Measurements from ENCODE around the gene PSAT1.

Gene PSAT1

GRCh38 chr9:78320030-78320693 is 23.2 kb downstream of the PSAT1 start:
- DNase-seq = no peak

DNA sequence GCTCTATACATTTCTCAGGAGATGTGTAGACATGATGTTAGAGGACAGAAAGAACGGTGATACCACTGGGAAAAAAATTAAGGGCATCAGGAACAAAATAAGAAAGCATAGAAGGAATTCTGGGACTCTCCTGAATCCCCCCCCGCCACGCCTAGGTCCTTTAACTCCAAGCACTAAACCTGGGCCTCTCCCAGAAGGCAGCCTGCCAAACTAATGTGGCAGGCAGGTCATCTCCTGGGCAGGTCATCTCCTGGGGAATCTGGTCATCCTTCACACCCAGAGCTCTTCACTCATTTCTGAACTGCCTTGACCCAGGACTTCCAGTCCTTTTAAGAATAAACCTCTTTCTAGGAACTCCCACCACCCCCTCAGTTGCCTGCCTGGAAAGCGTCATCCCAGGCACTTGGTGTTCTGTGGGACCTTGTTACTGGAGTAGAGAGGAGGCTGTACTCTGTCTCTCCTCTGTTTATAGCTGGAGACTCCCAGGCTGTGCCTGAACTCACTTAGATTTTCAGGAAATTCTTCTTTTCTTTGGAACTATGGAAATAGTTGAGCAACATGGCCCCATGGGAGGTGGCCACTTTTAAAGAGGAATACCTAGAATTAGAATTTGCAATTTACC is 24.1 kb downstream of the PSAT1 start:
- DNase-seq = no peak

- DNase-seq = no peak
These were observed 24.6 kb downstream of the PSAT1 start for GRCh38 chr9:78321505-78321904.

- DNase-seq = no peak
These were observed 27.2 kb downstream of the PSAT1 start for GRCh38 chr9:78324068-78324650.

- no peak for DNase-seq
These were observed 27.8 kb downstream of the PSAT1 start for GRCh38 chr9:78324682-78325081.

GRCh38 chr9:78325343-78325742 is 28.4 kb downstream of the PSAT1 start:
- no peak for DNase-seq

- DNase-seq = no peak
These were observed 29.0 kb downstream of the PSAT1 start for GRCh38 chr9:78325846-78326360.

DNA sequence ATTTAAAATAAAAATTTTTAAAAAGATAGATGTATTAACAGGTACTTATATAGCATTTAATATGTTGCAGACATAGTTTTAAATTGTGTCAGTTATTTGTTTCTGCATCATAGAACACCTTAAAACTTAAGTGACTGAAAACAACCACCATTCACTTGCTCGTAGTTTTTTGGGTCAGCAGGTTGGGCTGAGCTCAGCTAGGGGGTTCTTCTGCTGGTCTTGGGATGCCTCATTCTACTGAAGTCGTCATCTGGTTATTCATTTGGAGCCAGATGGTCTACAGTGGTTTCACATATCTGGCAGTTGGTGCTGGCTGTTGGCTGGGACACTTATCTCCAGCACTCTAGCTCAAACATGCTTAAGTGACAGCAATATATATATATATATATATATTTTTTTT is 29.6 kb downstream of the PSAT1 start:
- no peak for DNase-seq

DNA sequence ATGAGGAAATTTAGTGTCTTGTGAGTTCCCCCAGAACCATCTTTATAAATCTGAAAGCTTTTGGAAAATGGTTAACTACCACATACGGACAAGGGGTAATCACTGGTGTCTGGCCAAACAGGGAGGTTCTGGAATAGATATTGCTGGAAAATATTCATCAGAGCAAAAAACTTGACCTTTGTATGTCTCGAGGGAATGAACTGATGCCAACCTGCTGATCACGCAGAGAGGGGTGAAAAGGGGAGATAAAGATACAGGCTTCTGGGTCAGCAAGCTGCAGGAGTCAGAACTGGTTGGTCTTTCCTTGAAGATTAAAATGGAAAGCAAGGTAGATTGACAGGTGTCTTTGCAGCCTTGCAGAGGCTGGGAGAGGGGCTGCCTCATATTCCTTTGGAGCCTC is 35.5 kb downstream of the PSAT1 start:
- DNase-seq = no peak

- no peak for DNase-seq
These were observed 51.9 kb downstream of the PSAT1 start for GRCh38 chr9:78348848-78349247.

GRCh38 chr9:78351816-78352215 is 54.9 kb downstream of the PSAT1 start:
- DNase-seq = no peak

GRCh38 chr9:78354324-78354973 is 57.5 kb downstream of the PSAT1 start:
- no peak for DNase-seq

DNA sequence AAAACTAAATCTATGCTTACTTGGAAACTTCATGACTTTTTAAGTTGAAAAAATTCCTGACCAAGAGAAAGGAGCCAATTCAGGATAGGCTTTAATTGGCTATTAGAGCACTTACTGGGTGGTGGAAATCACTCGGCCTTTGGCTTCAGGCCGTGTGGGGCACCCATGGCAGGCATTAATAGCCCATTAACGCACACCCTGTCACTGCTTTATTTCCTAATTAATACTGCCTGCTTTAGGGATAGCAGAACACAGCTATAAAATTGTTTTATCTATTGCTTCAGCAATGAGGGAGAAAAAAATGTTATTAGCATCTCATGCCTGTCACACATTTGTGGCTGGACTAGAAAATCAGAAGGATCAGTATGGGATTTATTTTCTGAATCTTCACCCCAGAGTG is 58.1 kb downstream of the PSAT1 start:
- DNase-seq = no peak

DNA sequence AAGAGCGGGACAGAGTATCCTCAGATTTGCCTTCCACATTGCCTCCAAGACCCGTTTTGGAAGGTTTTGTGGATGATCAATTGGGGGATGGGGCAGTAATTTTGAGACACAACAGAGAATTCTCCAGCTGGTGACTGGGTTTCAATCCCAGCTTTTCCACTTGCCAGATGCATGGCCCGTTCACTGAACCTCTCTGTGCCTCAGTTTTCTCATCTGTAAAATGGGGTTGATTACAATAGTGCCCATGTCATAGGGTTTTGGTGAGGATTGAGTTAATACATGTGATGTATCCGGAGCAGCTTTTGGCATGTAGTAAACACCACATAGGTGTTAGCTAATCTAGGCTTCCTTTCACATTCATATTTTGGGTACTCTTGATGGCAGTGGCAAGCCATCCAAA is 59.7 kb downstream of the PSAT1 start:
- no peak for DNase-seq

- DNase-seq = no peak
These were observed 60.4 kb downstream of the PSAT1 start for GRCh38 chr9:78357165-78357873.

DNA sequence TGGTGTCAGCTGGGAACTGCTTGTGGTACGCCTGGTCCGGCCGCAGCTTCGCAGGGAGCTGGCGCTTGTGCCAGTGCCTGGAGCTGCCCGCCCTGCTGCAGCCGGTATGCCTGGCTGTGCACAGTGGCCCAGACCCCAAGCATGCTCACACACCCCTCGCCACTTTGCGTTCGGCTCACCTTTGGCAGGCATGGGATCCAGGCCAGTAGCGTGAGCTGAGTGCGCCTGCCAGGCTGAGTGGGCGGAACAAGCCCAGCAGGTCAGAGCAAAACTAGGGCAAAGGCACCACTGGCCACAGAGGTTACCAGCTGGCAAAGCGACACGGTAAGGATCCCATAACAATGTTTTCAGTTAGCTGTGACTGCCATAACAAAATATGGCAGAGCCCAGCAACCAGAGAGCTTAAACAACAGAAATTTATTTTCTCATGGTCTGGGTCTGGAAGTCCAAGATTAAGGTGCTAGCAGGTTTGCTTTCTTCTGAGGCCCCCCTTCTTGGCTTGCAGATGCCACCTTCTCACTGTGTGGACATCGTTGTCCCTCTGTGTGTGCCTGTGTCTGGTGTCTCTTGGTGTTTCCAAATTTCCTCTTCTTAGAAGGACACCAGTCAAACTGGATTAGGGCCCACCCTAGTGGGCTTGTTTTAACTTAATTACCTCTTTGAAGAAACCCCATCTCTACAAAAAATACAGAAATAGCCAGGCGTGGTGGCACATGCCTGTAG is 61.6 kb downstream of the PSAT1 start:
- no peak for DNase-seq

DNA sequence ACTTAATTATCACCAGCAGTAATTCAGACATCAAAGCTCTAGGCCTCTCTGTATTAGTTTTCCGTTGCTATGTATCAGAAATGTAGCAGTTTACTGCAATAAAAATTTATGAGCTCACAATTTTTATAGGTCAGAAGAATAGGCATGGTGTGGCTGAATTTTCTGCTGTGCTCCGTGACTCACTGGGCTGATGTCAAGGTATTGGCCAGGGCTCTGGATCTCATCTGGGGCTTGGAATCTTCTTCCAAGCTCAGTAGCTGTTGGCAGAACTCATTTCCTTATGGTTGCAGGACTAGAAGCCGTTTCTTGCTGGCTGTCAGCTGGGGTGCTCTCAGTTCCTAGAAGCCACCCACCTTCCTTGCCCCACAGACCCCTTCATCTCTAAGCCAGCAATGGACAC is 66.3 kb downstream of the PSAT1 start:
- DNase-seq = no peak

- no peak for DNase-seq
These were observed 69.1 kb downstream of the PSAT1 start for GRCh38 chr9:78365748-78366697.

DNA sequence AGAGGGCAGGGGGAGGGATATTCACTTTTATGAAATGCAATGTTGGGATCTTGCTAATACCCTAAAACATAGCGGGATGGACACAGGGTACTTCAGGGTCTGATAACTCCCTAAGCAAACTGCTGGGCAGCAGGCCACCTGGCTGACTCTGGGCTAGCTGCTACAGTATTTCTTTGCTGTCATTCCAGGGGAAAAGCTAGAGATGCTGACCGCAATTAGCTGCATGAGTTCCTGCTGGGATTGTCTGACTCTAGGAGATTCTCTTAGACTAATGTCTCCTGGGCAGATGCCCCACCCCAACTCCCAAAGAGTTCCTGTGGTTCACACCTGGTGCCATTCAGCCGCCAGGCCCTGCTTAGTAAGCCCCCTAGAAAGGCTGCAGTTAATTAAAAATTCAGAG is 69.9 kb downstream of the PSAT1 start:
- DNase-seq = no peak

GRCh38 chr9:78368236-78368635 is 71.3 kb downstream of the PSAT1 start:
- DNase-seq = no peak

GRCh38 chr9:78369639-78370219 is 72.8 kb downstream of the PSAT1 start:
- DNase-seq = no peak

Data from NCI-H524 treated with DMSO at 0.1 percent for 48 hours (cell line).